Choroid plexus epithelial cell (primary cell): ENCODE results near the gene MDM4.
"Not testable (repeated sequence)": the region's sequence is repeated elsewhere in the genome, so short reads cannot be mapped to it uniquely, and the experiment has no call there.

Source experiments
- DNase-seq: peaks from one replicate; pipeline ENCODE4 v3.0.0-alpha.2; 2010; ENCODE audit warnings: low read depth
- H3K4me3 ChIP-seq: 2 replicates; pipeline ENCODE4 v1.5.1; 2011; ENCODE audit warnings: low read depth, mild to moderate bottlenecking, control low read depth, low read length, moderate library complexity
- CTCF ChIP-seq: conservative IDR thresholded peaks from 2 replicates; pipeline ENCODE4 v1.5.1; 2011; ENCODE audit warnings: low read depth, mild to moderate bottlenecking, control low read depth, inconsistent platforms, low read length, moderate library complexity

The MDM4 gene

GRCh38 chr1:204549313-204549712, 33.1 kb downstream of the MDM4 start:
- H3K4me3 ChIP-seq = no peak overlapping the region
- DNase-seq = no peak
- no peak for TF ChIP-seq CTCF

GRCh38 chr1:204550926-204551325, 34.7 kb downstream of the MDM4 start:
- H3K4me3 ChIP-seq = no peak overlapping the region
- TF ChIP-seq CTCF = no peak
- no peak for DNase-seq

GRCh38 chr1:204556458-204557052, 40.3 kb downstream of the MDM4 start:
- TF ChIP-seq CTCF = no peak
- H3K4me3 ChIP-seq = no peak overlapping the region
- no peak for DNase-seq

- TF ChIP-seq CTCF = no peak
- DNase-seq = no peak
- no peak overlapping the region for H3K4me3 ChIP-seq
Observed at GRCh38 chr1:204558467-204558866, 42.3 kb downstream of the MDM4 start.

GRCh38 chr1:204560002-204560401, 43.8 kb downstream of the MDM4 start:
- H3K4me3 ChIP-seq = not testable (repeated sequence)

GRCh38 chr1:204560590-204561150, 44.5 kb downstream of the MDM4 start:
- H3K4me3 ChIP-seq = no peak overlapping the region
- peak; percentile 72 for DNase-seq
- no peak for TF ChIP-seq CTCF

More at GRCh38 chr1:204560002-204560401, 43.8 kb downstream of the MDM4 start:
- not testable (repeated sequence) for DNase-seq

- TF ChIP-seq CTCF = no peak
- DNase-seq = no peak
- H3K4me3 ChIP-seq = no peak overlapping the region
Observed at GRCh38 chr1:204562075-204562990, 46.1 kb downstream of the MDM4 start.
